HepG2 (cell line): Measurements from ENCODE around the gene AAR2. TPM values are rescaled to one million over a fixed set of nuclear protein-coding genes. Genes with fewer than 3 reads are reported as not detected.
A peak's percentile ranks its signal among the peaks of the same experiment; 100 is the strongest.

Experiments used
- ARNTL ChIP-seq: sonication (generic); formaldehyde crosslinking; IDR thresholded peaks from 2 replicates; pipeline ENCODE4 v1.4.0; 2020; ENCODE audit warnings: mild to moderate bottlenecking, missing genetic modification reagents
- CAMTA2 ChIP-seq: sonication (generic); formaldehyde crosslinking; IDR thresholded peaks from 2 replicates; pipeline ENCODE4 v1.4.0; 2020; ENCODE audit warnings: mild to moderate bottlenecking, missing genetic modification reagents, borderline replicate concordance
- DNMT3B ChIP-seq: conservative IDR thresholded peaks from 2 replicates; pipeline ENCODE4 v1.6.1; 2016; ENCODE audit warnings: missing biosample characterization, control low read depth
- HES4 ChIP-seq: sonication (generic); formaldehyde crosslinking; IDR thresholded peaks from 2 replicates; pipeline ENCODE4 v1.9.0; 2021; ENCODE audit warnings: mild to moderate bottlenecking, missing genetic modification reagents, borderline replicate concordance
- HNRNPH1 ChIP-seq: fragments of 200-400 bp; formaldehyde crosslinking; optimal IDR thresholded peaks from 2 replicates; pipeline ENCODE3; 2017; ENCODE audit warnings: mild to moderate bottlenecking, low read depth, low read length
- HOXA5 ChIP-seq: sonication (generic); formaldehyde crosslinking; IDR thresholded peaks from 2 replicates; pipeline ENCODE4 v1.4.0; 2020; ENCODE audit warnings: missing genetic modification reagents
- MXD4 ChIP-seq: IDR thresholded peaks from 2 replicates; pipeline ENCODE4 v1.6.1; 2016; ENCODE audit warnings: mild to moderate bottlenecking, missing biosample characterization, missing genetic modification reagents
- NCOA5 ChIP-seq: sonication (generic); formaldehyde crosslinking; IDR thresholded peaks from 2 replicates; pipeline ENCODE4 v1.4.0; 2020; ENCODE audit warnings: missing genetic modification reagents
- PHF21A ChIP-seq: sonication (generic); formaldehyde crosslinking; IDR thresholded peaks from 2 replicates; pipeline ENCODE4 v1.5.0; 2020; ENCODE audit warnings: mild to moderate bottlenecking, missing genetic modification reagents
- YEATS4 ChIP-seq: sonication (generic); formaldehyde crosslinking; IDR thresholded peaks from 2 replicates; pipeline ENCODE4 v1.4.0; 2020; ENCODE audit warnings: missing genetic modification reagents, borderline replicate concordance
- ZBTB37 ChIP-seq: sonication (generic); formaldehyde crosslinking; IDR thresholded peaks from 2 replicates; pipeline ENCODE4 v1.4.0; 2020; ENCODE audit warnings: mild to moderate bottlenecking, missing genetic modification reagents
- ZNF569 ChIP-seq: sonication (generic); formaldehyde crosslinking; IDR thresholded peaks from 2 replicates; pipeline ENCODE4 v1.5.0; 2020; ENCODE audit warnings: mild to moderate bottlenecking, missing genetic modification reagents, moderate library complexity, borderline replicate concordance
- ZSCAN30 ChIP-seq: sonication (generic); formaldehyde crosslinking; IDR thresholded peaks from 2 replicates; pipeline ENCODE4 v1.5.0; 2020; ENCODE audit warnings: mild to moderate bottlenecking, missing genetic modification reagents
- polyA plus RNA-seq, 8 experiments: library from polyadenylated mRNA; depleted of rRNA in 3 of 8; stranded (reverse) in 7 of 8; unstranded in 1 of 8; fragments of >200 nt; fragmentation: Illumina TruSeq in 4 of 8; extraction: Trizol in 4 of 8; gene quantifications; 2 replicates each; pipeline versions ENCODE4 v1.2.1 to v1.2.3, GENCODE V29; 2011 to 2016; ENCODE audit warnings: low read depth in 4 of 8, missing spikeins in 1 of 8, mixed read lengths in 1 of 8; ENCODE audit not compliant: insufficient read depth in 1 of 8
- total RNA-seq, 5 experiments: library from RNA; depleted of rRNA; stranded (reverse); fragments of >200 nt; fragmentation: Illumina TruSeq; extraction: Trizol; gene quantifications; 2 replicates each; pipeline ENCODE4 v1.2.3, GENCODE V29; 2016; ENCODE audit warnings: low read depth in 1 of 5
- TF ChIP-seq, protein P1 (sequence below): sonication (generic); formaldehyde crosslinking; IDR thresholded peaks from 2 replicates; pipeline ENCODE4 v1.5.0; 2020; ENCODE audit warnings: mild to moderate bottlenecking, missing genetic modification reagents, borderline replicate concordance

Gene AAR2
- total and polyA plus RNA-seq, 2 of the 13 experiments (the other 11 are each of a cell fraction or from before 2014, with no cell fraction given), result 45.2 to 46.2 TPM

DNA sequence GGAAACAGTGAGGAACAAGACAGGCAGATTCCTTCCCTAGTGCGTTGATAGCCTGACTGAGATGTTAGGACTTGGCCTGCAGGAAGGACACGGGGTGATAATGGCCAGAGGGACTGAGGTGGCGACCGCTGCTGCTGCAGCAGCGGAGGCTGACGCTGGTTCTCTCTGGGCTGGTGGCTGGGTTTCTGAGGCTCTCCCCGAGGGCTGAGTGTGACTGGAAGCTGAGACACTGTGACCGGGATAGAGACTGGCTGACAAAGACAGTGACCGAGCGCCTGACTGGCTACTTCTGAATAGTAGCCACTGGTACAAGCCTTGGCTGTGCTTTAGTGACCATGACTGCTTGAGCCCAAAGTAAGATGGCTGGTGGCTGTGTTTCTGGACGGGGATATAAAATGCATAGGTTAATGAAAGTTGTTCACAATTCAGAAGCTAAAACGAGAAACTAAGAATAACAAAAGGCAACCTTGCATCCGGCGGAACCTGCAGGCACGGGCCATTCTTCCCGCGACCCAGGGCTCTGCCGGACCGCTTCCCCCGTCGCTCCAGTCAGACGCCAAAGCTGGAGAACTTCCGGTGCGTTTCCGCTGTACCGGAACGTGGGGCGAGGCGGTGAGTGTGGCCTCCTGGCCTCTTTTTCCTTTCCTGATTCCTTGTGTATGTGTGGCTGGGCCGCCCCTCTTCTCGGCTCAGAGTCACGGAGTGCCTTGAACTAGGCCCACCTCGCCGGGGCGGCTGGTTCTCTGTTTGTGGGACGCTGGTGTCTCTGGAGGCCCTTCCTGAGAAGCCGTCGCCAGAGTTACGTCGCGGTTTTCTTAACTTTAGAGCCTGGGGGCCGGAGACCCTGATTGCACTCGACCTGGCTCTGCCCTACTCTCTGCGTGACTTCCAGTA, at the start of gene AAR2 (continued):
- peak; percentile 89 for TF ChIP-seq ZBTB37 (CRISPR knock-in tag)
- peak; percentile 92 for TF ChIP-seq DNMT3B (CRISPR knock-in tag)
- TF ChIP-seq HES4 (CRISPR knock-in tag), result peak; percentile 76; the same call in 1 of the 2 replicates
- TF ChIP-seq ZSCAN30 (CRISPR knock-in tag), result no peak
- TF ChIP-seq, protein P1, sequence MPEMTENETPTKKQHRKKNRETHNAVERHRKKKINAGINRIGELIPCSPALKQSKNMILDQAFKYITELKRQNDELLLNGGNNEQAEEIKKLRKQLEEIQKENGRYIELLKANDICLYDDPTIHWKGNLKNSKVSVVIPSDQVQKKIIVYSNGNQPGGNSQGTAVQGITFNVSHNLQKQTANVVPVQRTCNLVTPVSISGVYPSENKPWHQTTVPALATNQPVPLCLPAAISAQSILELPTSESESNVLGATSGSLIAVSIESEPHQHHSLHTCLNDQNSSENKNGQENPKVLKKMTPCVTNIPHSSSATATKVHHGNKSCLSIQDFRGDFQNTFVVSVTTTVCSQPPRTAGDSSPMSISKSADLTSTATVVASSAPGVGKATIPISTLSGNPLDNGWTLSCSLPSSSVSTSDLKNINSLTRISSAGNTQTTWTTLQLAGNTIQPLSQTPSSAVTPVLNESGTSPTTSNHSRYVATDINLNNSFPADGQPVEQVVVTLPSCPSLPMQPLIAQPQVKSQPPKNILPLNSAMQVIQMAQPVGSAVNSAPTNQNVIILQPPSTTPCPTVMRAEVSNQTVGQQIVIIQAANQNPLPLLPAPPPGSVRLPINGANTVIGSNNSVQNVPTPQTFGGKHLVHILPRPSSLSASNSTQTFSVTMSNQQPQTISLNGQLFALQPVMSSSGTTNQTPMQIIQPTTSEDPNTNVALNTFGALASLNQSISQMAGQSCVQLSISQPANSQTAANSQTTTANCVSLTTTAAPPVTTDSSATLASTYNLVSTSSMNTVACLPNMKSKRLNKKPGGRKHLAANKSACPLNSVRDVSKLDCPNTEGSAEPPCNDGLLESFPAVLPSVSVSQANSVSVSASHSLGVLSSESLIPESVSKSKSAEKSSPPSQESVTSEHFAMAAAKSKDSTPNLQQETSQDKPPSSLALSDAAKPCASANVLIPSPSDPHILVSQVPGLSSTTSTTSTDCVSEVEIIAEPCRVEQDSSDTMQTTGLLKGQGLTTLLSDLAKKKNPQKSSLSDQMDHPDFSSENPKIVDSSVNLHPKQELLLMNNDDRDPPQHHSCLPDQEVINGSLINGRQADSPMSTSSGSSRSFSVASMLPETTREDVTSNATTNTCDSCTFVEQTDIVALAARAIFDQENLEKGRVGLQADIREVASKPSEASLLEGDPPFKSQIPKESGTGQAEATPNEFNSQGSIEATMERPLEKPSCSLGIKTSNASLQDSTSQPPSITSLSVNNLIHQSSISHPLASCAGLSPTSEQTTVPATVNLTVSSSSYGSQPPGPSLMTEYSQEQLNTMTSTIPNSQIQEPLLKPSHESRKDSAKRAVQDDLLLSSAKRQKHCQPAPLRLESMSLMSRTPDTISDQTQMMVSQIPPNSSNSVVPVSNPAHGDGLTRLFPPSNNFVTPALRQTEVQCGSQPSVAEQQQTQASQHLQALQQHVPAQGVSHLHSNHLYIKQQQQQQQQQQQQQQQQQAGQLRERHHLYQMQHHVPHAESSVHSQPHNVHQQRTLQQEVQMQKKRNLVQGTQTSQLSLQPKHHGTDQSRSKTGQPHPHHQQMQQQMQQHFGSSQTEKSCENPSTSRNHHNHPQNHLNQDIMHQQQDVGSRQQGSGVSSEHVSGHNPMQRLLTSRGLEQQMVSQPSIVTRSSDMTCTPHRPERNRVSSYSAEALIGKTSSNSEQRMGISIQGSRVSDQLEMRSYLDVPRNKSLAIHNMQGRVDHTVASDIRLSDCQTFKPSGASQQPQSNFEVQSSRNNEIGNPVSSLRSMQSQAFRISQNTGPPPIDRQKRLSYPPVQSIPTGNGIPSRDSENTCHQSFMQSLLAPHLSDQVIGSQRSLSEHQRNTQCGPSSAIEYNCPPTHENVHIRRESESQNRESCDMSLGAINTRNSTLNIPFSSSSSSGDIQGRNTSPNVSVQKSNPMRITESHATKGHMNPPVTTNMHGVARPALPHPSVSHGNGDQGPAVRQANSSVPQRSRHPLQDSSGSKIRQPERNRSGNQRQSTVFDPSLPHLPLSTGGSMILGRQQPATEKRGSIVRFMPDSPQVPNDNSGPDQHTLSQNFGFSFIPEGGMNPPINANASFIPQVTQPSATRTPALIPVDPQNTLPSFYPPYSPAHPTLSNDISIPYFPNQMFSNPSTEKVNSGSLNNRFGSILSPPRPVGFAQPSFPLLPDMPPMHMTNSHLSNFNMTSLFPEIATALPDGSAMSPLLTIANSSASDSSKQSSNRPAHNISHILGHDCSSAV (CRISPR knock-in tag), result 0 out of 2 replicates have a peak, but pooled peaks have one; percentile 53
- TF ChIP-seq YEATS4, result peak; percentile 99
- peak; percentile 86 for TF ChIP-seq ARNTL (CRISPR knock-in tag)
- peak; percentile 97 for TF ChIP-seq MXD4 (CRISPR knock-in tag)
- no peak for TF ChIP-seq HNRNPH1
- TF ChIP-seq ZNF569, result peak; percentile 84; the same call in 1 of the 2 replicates
- TF ChIP-seq PHF21A (CRISPR knock-in tag), result peak; percentile 91; the same call in 1 of the 2 replicates
- TF ChIP-seq CAMTA2 (CRISPR knock-in tag), result peak; percentile 79
- no peak for TF ChIP-seq NCOA5
- no peak; the same call in 1 of the 2 replicates for TF ChIP-seq HOXA5
